Skeletal muscle cell (primary cell): ENCODE measurements around the gene C2CD4C.
"Not testable (repeated sequence)": the region's sequence is repeated elsewhere in the genome, so short reads cannot be mapped to it uniquely, and the experiment has no call there.

Experiments used
- DNase-seq: peaks from one replicate; pipeline ENCODE4 v3.0.0-alpha.2; 2010; ENCODE audit warnings: low read depth
- H3K4me3 ChIP-seq: 2 replicates; pipeline ENCODE4 v1.5.1; 2011; ENCODE audit warnings: low read depth, mild to moderate bottlenecking, control low read depth, low read length, moderate library complexity

Gene C2CD4C

DNA sequence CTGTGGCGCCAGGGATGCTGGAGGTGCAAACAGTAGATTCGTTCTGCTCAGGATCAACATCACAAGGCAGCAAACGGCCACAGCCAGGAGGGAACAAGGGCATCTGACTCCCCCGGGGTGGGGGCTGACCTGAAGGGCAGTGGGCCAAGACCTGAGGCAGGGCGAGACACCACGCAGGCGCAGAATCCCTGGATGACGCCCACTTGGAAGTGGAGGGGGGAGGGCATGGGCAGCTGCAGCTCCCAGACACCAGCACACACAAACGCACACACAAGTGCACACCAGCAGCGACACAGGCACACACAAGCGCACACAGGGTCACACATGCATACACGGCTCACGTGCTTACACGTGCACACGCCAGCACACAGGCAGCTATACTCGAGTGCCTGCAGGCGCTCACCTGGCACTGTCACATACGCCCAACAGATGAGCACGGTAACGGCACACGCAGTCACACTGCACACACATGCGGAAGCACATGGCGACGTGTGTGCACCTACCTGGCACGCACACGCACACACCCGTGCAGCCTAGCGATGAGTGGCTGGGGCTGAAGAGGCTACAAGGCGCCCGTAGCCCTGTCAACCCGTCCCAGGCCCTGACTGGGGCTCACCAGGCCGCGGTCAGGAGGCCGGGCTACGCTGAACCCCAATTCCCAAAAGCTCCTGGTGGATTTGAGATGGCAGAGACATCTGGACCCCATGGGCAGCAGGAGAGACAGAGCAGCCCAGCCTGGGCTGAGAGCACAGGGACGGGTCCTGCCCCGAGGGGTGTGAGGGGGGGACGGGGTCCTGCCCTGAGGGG is 5.5 kb downstream of the C2CD4C start:
- DNase-seq: no peak

GRCh38 chr19:402786-403185 is 6.2 kb downstream of the C2CD4C start:
- no peak overlapping the region for H3K4me3 ChIP-seq
- no peak for DNase-seq

More for the DNA sequence above, 5.5 kb downstream of the C2CD4C start:
- H3K4me3 ChIP-seq: no peak overlapping the region

GRCh38 chr19:401866-402511 is 7.0 kb downstream of the C2CD4C start:
- no peak for DNase-seq
- H3K4me3 ChIP-seq: peak overlapping the region; percentile 9

GRCh38 chr19:400976-401865 is 7.7 kb downstream of the C2CD4C start:
- no peak overlapping the region for H3K4me3 ChIP-seq

GRCh38 chr19:399370-399769 is 9.6 kb downstream of the C2CD4C start:
- DNase-seq: no peak
- H3K4me3 ChIP-seq: no peak overlapping the region

More at GRCh38 chr19:400976-401865, 7.7 kb downstream of the C2CD4C start:
- no peak for DNase-seq

GRCh38 chr19:398719-399118 is 10.2 kb downstream of the C2CD4C start:
- no peak overlapping the region for H3K4me3 ChIP-seq
- no peak for DNase-seq

DNA sequence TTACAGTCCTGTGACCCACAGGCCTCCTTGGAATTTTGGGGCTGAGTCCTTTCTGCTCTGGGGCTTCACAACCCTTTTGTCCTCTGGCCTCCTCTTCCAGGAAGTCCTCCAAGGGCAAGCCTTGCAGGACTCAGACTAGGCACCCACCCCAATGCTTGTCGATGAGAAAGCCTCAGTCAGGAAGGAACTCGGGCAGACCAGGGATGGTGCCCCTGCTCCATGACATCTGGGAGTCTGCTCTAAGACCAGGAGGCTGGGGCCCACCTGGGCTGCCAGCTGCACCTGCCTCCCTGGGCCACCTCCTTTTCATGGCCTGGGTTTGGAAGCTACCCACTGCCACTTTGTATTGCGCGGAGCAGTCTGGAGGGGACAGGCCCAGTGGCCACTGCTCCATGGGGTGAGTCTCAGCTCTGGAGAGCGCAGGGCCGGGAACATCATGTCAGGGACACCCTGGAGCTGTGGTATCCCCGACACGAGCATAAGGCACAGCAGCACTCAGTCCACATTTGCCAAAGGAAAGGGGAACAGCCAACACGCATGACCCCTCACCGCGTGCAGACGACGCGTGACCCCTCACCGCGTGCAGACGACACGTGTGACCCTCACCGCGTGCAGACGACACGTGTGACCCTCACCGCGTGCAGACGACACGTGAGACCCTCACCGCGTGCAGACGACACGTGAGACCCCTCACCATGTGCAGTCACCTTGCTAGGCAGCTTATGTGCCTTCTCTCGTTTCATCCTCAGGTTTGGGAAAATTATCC is 10.8 kb downstream of the C2CD4C start:
- DNase-seq: no peak
- no peak overlapping the region for H3K4me3 ChIP-seq

GRCh38 chr19:397321-397720 is 11.6 kb downstream of the C2CD4C start:
- H3K4me3 ChIP-seq: no peak overlapping the region
- DNase-seq: no peak

DNA sequence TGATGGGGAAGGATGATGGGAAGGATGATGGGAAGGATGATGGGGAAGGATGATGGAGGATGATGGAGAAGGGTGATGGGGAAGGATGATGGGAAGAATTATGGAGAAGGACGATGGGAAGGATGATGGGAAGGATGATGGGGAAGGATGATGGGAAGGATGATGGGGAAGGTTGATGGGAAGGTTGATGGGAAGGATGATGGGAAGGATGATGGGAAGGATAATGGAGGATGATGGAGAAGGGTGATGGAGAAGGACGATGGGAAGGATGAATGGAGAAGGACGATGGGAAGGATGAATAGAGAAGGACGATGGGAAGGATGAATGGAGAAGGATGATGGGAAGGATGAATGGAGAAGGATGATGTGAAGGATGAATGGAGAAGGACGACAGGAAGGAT is 13.5 kb downstream of the C2CD4C start:
- no peak overlapping the region for H3K4me3 ChIP-seq

DNA sequence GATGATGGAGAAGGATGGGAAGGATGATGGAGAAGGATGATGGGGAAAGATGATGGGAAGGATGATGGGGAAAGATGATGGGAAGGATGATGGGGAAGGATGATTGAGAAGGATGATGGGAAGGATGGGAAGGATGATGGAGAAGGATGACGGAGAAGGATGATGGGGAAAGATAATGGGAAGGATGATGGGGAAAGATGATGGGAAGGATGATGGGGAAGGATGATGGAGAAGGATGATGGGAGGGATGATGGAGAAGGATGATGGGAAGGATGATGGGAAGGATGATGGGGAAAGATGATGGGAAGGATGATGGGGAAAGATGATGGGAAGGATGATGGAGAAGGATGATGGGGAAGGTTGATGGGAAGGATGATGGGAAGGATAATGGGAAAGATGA is 14.1 kb downstream of the C2CD4C start:
- DNase-seq, H3K4me3 ChIP-seq: not testable (repeated sequence)

More for the DNA sequence above, 13.5 kb downstream of the C2CD4C start:
- no peak for DNase-seq

GRCh38 chr19:393560-393959 is 15.4 kb downstream of the C2CD4C start:
- not testable (repeated sequence) for H3K4me3 ChIP-seq, DNase-seq

- no peak overlapping the region for H3K4me3 ChIP-seq
- DNase-seq: no peak
These were observed 16.5 kb downstream of the C2CD4C start for GRCh38 chr19:392375-392970.

DNA sequence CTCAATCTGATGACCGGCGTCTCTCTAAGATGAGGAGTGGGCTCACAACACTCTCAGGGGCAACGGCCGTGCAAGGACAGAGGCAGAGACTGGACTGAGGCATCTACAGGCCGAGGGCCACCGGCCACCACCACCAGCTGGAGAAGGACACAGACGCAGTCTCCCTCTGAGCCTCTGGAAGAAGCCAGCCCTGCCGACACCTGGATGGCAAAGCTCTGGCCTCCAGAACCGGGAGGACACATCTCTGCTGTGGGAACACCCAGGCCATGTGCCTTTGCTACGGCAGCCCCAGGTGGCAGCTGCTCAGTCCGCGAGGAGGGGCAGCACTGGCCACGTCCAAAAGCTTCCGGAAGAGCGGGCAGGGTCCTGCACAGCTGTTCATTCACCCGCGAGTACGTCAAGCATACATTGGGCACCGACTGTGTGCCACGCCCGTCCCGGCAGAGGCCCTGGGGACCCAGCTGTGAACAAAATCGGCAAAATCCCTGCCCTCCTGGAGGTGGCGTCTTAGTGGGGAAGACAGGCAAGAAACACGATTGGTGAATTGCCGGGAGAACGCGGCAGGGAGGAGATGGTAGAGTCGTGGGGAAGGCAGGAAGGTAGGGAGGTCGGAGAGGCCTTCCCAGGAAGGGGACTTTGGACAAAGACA is 17.1 kb downstream of the C2CD4C start:
- no peak overlapping the region for H3K4me3 ChIP-seq
- DNase-seq: no peak

DNA sequence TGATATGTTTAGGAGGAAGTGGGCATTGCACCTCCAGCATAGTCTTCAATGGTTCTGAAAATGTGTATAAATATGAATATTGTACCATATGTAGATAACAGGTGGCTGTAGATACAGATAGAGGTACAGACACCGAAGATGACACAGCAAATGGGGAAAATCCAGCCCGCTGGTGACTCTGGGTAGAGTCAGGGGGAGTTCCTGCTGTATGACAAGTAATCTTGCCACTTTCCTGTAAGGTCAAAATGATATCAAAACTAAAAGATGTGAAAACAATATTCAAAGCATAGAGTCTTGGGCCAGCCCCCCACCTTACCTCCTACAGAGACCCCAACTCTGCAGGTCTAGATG is 17.8 kb downstream of the C2CD4C start:
- no peak for DNase-seq
- no peak overlapping the region for H3K4me3 ChIP-seq

GRCh38 chr19:390386-391206 is 18.4 kb downstream of the C2CD4C start:
- H3K4me3 ChIP-seq: no peak overlapping the region
- DNase-seq: no peak

GRCh38 chr19:389935-390289 is 19.0 kb downstream of the C2CD4C start:
- no peak overlapping the region for H3K4me3 ChIP-seq
- no peak for DNase-seq

- DNase-seq: no peak
These were observed 19.6 kb downstream of the C2CD4C start for GRCh38 chr19:389255-389934.

More at GRCh38 chr19:389255-389934, 19.6 kb downstream of the C2CD4C start:
- H3K4me3 ChIP-seq: no peak overlapping the region
